ENCODE data around the gene TRPV5. TPM values are rescaled to one million over a fixed set of nuclear protein-coding genes. Genes with fewer than 3 reads are reported as not detected.

The TRPV5 gene
- total and polyA plus RNA-seq, 2 of the 8 experiments (the other 6 are each of a cell fraction or from before 2014, with no cell fraction given): 0.03 TPM; not detected in 1

DNA sequence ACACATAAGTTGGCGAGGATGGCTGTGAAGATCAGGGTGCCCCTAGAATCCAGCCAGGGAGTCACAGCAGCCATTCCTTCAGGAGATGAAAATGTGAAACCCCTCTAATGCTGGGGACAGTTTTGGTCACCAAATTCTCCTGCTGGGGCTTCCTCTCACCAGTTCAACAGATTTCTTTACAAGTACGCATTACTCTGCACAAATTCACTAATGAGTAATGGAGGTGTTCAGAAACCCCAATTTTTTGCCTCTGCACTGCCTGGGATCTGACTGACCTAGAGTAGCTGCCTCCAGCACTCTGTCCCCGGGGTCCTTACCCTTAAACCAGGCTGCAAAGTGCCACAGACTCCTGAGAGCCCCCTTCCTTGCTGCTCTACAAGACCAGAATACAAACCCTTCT is 16.1 kb downstream of the TRPV5 start (continued):
- TF ChIP-seq CHD7 (IDR thresholded peaks at IDR 0.05; ENCODE audit: insufficient replicate concordance, low read length) (no peak), CTBP2 (IDR thresholded peaks at IDR 0.05; ENCODE audit: borderline replicate concordance, insufficient read depth, insufficient read length, low read length) (no peak), POLR2AphosphoS5 (IDR thresholded peaks at IDR 0.05; ENCODE audit: low read depth, low read length) (no peak), ATF2 (IDR thresholded peaks at IDR 0.05; ENCODE audit: low read length) (no peak), BRCA1 (IDR thresholded peaks at IDR 0.05; ENCODE audit: low read depth, low read length) (no peak), TAF1 (IDR thresholded peaks at IDR 0.05; ENCODE audit: low read depth, low read length) (no peak), TBP (IDR thresholded peaks at IDR 0.05; ENCODE audit: low read depth, low read length) (no peak), RXRA (IDR thresholded peaks at IDR 0.05; ENCODE audit: insufficient read depth, low read depth, low read length) (no peak), SP1 (IDR thresholded peaks at IDR 0.05; ENCODE audit: low read depth, low read length) (no peak), CEBPB (IDR thresholded peaks at IDR 0.05; ENCODE audit: low read depth, low read length) (no peak), GABPA (IDR thresholded peaks at IDR 0.05; ENCODE audit: borderline replicate concordance, insufficient read depth, low read length) (no peak)

Data from H1 (cell line).